ENCODE results near the gene IRS2.

The IRS2 gene

DNA sequence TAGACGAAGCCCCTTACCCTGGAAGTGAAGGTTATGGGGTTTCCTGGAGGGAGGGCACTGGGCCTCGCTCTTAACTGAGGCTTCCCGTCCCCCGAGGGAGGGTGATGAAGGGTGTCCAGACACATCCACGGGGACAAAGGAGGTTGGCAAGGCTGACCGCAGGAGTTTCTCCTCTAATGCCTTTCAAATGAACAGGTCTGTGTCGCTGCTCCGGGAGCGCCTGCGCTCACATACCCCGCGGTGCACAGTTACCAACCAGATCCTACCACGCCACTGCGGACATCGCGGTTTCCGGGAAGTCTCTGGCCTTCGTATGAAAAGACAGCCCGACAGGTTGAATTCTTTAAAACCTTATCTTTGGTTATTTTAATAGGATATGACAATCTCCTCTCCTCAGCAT is 41.3 kb downstream of the IRS2 start:
- no peak for TF ChIP-seq GATA3 (IDR thresholded peaks at IDR 0.05; ENCODE audit: low read depth, low read length)
- TF ChIP-seq GATA2 (IDR thresholded peaks at IDR 0.05; ENCODE audit: low read depth, low read length) = no peak

DNA sequence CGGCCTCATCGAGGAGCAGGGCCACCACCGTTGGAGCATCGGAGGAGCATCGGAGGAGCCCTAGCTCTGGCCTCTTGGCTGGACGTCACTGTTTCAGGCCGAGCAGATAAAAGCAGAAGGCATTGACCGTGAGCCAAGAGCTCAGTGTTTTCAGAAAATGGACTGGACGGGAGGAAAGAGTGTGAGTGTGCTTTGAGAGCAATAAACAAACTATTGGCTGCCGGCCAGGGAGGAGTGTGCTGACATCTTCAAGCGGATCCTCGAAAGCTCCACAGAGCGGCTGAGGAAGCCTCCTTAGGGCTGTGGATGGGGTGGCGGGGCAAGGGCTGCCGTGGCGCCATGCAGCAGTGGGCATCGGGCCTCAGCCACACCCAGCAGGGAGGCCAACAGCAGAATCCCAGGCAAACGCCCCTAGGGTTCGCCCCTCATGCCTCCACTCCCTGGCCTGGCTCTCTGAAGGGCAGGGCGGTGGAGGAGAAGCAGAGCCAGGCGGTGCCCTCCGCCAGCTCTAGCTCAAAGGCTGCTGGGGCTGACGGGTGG is 41.8 kb downstream of the IRS2 start:
- TF ChIP-seq GATA3 (IDR thresholded peaks at IDR 0.05; ENCODE audit: low read depth, low read length) (no peak), GATA2 (IDR thresholded peaks at IDR 0.05; ENCODE audit: low read depth, low read length) (no peak)

DNA sequence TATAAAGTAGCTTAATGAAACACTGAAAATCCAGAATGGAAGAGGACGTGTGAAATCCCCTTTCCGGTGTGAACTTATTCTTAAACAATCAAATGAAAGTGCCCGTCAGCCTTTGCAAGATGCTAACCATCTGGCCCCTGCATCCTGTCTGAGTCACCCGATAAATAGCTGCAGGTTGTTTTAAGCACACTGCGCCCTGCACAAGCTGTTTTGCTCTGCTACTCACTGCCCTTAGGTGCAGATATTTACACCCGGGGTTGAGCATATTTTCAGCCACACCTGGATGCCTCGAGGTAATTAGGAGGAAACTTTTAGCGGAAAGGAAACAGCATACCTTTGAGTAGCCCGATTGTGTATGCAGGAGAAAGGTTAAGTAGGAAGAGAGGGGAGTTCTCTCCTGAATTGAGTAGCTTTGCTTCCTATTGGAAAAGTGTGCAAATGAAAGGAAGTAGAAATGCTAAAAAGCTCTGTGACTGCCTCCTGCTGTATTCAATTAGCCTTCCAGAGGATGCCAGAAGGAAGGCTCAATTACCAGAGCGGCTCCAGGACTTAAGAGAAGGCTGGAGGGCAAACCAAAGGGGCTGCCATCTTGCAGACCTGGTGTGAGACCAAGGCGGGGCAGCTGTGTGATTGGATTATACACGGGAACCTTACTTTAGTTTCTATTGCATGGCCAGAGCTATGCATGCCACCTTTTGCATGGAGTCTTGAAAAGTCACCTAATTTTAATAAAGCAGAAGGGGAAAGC is 42.5 kb downstream of the IRS2 start:
- no peak for TF ChIP-seq GATA3 (IDR thresholded peaks at IDR 0.05; ENCODE audit: low read depth, low read length)
- no peak for TF ChIP-seq GATA2 (IDR thresholded peaks at IDR 0.05; ENCODE audit: low read depth, low read length)

DNA sequence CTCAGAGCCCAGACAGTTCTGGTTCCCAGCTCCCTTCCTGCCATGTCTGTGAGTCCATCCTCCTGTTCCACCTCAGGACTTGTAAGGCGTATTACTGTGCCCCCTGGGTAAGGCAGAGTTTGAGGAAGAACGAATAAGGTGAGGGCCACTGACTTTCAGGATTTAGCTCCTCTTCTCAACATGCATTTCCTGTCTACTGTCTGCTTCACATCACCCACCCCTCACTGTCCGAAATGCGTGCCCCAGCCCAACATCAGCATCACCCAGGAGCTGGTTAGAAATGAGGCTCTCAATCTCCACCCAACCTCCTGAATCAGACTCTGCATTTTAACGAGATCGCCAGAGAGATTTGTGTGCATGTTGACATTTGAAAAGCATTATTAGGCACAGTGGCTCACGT is 44.4 kb downstream of the IRS2 start:
- TF ChIP-seq GATA3 (IDR thresholded peaks at IDR 0.05; ENCODE audit: low read depth, low read length) (no peak), GATA2 (IDR thresholded peaks at IDR 0.05; ENCODE audit: low read depth, low read length) (no peak)

DNA sequence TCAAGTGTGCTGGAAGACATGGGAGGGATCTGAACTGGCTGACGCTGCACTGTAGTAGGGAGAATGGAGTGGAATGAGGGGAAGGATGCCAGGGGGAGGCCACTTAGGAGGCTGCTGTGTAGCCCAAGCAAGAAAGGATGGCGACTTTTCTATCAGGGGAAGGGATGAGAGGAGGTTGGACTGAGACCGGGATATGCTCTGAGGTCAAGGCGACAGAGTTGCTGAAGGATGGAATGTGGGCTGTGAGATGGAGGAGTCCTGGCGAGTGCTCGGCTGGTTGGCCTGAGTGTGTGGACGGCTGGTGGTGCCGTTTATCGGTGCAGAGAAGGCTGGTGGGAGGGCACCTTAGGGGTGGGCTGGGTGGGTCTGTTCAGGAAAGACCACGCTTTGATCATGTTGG is 45.7 kb downstream of the IRS2 start:
- TF ChIP-seq GATA3 (IDR thresholded peaks at IDR 0.05; ENCODE audit: low read depth, low read length) = no peak
- no peak for TF ChIP-seq GATA2 (IDR thresholded peaks at IDR 0.05; ENCODE audit: low read depth, low read length)

DNA sequence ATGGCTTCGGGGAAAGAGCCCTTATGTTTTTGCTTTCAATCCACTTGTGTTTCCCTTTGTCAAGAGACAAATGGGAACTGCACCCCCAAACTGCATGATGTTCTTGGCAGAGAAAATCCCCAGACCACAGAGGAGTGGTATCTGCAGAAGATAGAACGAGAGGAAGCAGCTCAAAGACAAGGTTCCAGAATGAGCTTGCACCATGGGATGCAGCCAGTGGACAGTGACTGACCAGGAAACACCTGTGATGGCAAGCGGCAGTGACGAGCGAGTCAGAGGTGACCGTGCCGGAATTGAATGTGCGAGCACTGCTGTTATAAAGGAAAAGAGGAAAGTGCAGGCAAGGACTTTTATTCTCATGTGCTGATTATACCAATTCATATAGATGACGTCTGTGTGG is 46.3 kb downstream of the IRS2 start:
- TF ChIP-seq GATA3 (IDR thresholded peaks at IDR 0.05; ENCODE audit: low read depth, low read length) = no peak
- no peak for TF ChIP-seq GATA2 (IDR thresholded peaks at IDR 0.05; ENCODE audit: low read depth, low read length)

DNA sequence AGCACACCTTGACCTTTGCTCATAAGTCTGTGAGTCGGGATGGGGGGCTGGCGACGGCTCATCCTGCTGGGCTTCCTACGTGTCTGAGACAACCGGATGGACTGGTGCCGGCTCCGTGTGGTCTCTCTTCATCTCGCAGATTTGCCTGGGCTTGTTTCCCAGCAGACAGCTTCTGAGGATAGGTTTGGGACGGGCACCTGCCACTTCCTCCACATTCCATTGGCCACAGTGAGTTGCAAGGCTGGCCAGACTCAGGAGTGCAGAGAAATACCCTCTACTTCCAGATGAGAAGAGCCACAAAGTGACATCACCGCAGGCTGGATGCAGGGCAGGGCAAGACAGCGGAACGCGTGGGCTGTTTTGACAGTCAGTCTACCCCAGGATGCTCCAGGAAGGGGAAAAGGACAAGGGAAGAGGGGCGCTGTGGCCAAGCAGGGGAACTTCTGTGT is 48.1 kb downstream of the IRS2 start:
- TF ChIP-seq GATA3 (IDR thresholded peaks at IDR 0.05; ENCODE audit: low read depth, low read length) = no peak
- no peak for TF ChIP-seq GATA2 (IDR thresholded peaks at IDR 0.05; ENCODE audit: low read depth, low read length)

DNA sequence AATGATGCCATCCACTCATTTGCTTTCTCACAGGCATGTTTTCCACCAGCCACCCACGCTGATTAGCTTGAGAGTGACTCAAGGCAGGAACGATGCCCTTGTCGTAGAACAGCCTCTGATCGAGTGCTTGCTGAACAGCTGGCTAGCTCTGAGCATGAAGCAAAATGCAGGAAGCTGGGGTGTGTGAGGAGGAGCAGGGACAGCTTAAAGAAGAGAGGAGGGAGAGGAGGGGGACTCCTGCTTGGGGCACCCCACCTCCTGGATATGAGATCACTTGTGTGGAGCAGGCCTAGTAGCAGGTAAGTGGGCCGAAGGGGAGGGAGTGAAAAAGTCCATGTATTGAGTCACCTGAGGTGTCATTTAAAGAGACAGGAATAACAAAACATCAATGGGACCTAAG is 48.8 kb downstream of the IRS2 start:
- TF ChIP-seq GATA3 (IDR thresholded peaks at IDR 0.05; ENCODE audit: low read depth, low read length) = no peak
- TF ChIP-seq GATA2 (IDR thresholded peaks at IDR 0.05; ENCODE audit: low read depth, low read length) = no peak

DNA sequence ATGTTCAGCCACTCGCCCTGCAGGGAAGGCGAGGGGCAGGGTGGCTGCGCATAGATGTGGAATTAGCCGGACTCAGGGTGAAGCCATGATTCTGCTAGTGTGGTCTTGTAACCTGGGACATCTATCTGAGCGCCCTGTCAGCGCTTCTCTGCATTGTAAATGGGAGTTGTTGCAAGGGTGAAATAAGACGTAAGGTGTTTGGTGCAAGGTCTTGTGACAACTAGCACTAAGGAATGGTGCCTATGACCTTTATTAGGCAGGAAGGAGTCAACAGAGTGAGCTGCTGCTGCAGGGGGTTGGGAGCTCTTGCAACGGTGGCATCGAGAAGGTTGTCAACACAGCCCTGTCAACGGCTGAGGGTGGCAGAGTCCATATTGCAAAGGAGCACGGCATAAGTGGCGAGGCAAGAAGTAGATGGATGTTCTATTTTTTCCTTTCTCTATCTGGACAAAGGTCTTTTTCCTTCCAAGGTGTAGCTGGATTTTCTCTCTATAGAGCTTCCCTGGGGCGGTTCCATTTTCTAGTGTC is 49.3 kb downstream of the IRS2 start:
- no peak for TF ChIP-seq GATA2 (IDR thresholded peaks at IDR 0.05; ENCODE audit: low read depth, low read length)
- TF ChIP-seq GATA3 (IDR thresholded peaks at IDR 0.05; ENCODE audit: low read depth, low read length) = no peak

DNA sequence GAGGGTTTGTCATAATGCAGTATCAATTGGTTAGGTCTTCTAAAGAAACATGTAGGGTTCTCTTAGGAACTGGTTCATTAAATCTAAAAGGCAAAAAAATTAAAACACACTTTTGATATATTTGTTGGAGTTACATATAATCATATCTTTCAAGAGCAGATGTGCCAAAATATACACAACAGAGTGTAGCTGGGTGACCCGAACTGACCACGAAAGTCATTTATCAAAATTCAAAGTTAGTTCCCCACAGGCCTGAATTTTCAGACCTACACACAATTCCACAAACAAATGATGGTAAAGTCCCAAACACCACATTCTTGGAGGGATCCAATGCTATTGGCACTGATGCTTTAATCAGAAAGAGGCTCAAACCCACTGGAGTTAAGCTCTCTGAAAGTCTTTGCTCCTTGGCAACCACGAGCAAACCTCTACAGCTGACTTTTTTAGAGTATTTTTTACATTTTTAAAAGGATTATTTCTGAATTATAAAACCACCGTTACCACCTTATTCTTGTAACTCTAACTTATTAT is 50.9 kb downstream of the IRS2 start:
- TF ChIP-seq GATA3 (IDR thresholded peaks at IDR 0.05; ENCODE audit: low read depth, low read length) (no peak), GATA2 (IDR thresholded peaks at IDR 0.05; ENCODE audit: low read depth, low read length) (no peak)

DNA sequence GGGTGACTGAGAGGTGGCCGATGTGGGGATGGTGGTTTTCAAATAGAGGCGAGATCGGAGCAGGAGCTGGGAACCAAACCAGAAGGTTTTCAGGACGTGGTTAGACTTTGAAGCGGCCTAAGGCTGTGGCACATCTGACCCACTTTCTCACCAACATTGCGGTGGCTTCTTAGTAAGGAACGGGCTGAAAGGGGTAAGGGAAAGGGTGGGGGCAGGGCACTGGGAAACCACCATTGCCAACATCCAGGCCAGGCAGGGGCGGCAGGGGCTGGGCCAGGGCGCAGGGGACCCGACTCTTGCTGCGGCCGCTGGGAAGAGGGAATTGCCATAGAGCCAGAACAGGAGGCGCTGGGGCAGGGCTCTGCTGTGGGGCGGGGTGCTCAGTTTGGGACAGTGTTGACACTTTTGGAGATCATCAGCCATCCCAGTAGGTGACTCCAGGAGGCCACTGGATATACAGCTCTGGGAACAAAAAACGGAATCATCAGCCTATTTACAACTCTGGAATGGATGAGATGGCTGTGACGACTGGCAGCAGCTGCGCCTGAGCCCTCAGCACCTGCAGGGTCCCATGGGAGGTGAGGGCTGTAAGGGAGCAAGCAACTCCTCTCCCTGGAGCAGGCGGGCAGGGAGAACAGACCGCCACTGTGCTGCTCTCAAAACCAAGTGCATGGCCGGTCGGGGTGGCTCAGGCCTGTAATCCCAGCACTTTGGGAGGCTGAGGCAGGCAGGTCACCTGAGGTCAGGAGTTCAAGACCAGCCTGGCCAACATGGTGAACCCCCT is 52.2 kb downstream of the IRS2 start:
- TF ChIP-seq GATA2 (IDR thresholded peaks at IDR 0.05; ENCODE audit: low read depth, low read length) (no peak), GATA3 (IDR thresholded peaks at IDR 0.05; ENCODE audit: low read depth, low read length) (no peak)

DNA sequence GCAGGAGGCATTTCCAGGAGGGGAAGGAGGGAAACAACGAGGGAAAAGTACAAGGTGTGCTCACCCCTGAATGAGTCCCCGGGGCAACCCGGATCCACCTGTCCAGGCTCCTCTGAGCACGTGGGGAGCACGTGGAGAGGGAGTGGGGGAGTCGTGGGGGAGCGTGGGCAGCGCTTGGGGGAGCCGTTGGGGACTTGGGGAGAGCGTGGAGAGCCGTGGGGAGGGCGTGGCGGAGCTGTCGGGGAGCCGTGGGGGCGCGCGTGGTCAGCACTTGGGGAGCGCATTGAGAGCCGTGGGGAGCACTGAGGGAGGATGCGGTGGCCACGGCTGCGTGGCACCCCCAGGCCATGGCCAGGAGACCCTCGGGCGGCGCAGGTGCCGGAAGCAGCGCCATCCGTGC is 52.8 kb downstream of the IRS2 start:
- TF ChIP-seq GATA2 (IDR thresholded peaks at IDR 0.05; ENCODE audit: low read depth, low read length) (no peak), GATA3 (IDR thresholded peaks at IDR 0.05; ENCODE audit: low read depth, low read length) (no peak)

DNA sequence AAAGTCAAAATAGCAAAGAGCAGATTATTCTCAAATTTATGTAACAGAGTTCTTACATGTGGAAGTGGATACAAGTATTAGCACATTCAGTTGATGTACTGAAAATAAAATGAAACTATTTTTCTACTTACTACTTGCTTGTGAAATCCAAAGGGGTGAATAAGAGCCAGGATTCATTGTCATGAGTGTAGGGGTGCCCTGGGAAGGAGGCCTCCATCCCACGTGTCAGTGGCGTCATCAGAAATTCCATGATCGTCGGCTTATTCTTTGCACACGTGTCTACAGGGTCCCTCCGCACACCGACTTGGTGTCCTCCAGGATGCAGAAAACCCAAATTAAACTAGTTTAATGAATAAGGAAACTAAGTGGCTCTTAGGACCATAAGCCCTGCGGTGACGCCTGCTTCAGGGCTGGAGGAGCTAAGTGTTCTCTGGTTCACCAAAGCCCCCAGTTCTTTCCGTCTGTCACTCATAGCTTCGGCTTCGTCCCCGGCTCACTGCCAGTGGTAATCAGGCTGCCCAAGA is 55.5 kb downstream of the IRS2 start:
- no peak for TF ChIP-seq GATA3 (IDR thresholded peaks at IDR 0.05; ENCODE audit: low read depth, low read length)
